HPDE6-E6E7 (cell line): ENCODE data around the gene BATF.

ENCODE experiments used
- DNase-seq: peaks from one replicate; pipeline ENCODE4 v3.0.0; 2011; ENCODE audit warnings: missing footprints; ENCODE audit errors: extremely low spot score

The BATF gene

DNA sequence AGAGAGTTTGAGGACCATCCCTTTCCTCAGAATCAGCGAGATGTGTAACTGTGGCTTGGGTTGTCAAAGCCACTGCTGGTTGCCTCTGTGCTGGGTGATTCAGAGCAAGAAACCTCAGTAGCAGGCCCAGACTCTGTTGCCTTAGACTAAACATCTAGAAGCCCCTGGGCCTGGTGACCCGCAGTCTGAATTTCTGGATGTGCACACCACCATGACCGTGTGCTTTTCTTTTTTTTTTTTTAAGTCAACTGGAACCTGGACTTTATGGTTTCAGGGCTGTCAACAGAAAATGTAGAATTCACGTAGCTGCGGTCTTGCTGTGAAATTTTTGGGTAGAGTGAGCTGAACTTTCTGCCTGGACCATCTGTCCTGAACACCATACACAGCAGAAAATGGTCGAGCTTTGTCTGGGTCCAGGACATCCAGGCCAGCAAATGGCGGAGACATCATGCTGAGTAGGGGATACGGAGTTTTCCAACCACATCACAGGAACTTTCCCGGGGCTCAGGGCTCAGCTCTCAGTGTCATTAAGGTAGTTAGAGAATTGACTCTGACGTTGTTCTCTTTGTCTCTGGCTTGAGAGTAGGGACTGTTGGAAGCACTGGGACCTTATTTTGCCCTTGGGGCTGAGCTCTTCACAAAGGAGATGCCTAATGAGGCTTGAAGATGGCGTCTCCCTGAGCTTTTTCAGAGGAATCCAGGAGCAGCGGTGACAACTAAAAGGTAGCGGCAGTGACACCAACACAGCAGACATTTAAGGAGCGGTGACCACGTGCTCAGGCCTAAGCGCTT is 23.0 kb upstream of the BATF start:
- no peak for DNase-seq

- DNase-seq, result no peak
Observed at GRCh38 chr14:75501080-75501479, 21.2 kb upstream of the BATF start.

DNA sequence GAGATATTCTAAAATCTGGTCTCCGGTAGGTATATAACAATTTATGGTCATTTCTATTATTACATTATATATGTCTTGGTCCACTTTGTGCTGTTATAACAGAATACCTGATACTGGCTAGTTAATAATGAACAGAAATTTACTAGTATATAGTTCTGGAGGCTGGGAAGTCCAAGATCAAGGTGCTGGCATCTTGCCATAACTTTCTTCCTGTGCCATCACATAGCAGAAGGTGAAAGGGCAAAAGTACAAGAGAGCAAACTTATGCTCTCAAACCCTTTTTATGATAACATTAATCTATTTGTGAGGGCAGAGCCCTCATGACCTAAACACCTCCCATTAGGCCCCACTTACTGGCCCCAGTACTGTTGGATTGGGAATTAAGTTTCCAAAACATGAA is 17.9 kb upstream of the BATF start:
- no peak for DNase-seq

DNA sequence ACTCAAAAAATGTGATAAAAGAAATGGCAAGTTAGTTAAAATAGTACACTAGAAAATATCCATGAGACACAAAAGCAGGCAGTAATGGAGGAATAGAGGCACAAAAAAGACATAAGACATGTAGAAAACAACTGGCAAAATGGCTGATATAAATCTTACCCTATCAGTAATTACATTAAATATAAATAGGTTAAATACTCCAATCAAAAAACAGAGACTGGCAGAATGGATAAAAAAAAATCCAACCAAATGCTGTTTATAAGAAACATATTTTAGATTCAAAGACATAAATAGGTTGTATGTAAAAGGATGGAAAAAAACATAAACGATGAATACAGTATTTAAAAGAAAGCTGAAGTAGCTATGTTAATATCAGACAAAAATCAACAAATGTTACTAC is 15.3 kb upstream of the BATF start:
- DNase-seq, result no peak

- DNase-seq, result no peak
Observed at GRCh38 chr14:75510547-75510946, 11.7 kb upstream of the BATF start.

GRCh38 chr14:75511201-75511600 is 11.1 kb upstream of the BATF start:
- DNase-seq, result no peak

DNA sequence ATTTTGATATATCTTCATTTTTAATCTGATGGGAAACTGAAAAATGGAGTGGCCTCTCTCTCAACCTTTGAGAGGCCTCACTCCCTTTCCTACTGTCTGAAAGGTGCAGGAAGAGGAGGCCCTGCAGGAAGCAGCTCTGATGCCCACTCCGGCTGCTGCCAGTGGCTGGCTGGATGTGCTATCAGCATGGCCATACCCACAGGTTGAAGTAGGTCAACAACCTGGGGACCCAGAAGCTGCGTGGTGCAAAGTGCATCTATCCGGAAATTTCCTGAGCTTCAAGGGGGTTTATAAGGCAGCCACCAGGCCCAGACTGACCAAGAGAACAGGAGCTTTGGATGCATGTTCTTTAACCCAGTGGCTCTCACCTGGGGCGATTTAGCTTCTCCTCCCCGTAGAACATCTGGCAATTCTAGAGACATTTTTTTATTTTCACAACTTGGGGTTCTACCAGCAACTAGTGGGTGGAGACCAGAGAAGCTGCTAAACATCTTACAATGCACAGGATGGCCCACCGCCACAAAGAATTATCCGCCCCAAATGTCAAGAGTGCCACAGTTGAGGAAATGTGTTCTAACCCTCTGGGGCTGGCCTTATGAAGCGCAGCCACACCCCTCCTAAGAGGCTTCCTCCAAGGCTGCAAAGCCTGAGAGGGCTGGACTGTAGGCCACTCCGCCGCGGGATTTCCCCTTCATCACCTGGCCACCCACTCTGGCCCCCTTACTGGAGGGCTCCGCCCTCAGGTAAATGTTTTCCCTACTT is 8.2 kb upstream of the BATF start:
- DNase-seq, result no peak

DNA sequence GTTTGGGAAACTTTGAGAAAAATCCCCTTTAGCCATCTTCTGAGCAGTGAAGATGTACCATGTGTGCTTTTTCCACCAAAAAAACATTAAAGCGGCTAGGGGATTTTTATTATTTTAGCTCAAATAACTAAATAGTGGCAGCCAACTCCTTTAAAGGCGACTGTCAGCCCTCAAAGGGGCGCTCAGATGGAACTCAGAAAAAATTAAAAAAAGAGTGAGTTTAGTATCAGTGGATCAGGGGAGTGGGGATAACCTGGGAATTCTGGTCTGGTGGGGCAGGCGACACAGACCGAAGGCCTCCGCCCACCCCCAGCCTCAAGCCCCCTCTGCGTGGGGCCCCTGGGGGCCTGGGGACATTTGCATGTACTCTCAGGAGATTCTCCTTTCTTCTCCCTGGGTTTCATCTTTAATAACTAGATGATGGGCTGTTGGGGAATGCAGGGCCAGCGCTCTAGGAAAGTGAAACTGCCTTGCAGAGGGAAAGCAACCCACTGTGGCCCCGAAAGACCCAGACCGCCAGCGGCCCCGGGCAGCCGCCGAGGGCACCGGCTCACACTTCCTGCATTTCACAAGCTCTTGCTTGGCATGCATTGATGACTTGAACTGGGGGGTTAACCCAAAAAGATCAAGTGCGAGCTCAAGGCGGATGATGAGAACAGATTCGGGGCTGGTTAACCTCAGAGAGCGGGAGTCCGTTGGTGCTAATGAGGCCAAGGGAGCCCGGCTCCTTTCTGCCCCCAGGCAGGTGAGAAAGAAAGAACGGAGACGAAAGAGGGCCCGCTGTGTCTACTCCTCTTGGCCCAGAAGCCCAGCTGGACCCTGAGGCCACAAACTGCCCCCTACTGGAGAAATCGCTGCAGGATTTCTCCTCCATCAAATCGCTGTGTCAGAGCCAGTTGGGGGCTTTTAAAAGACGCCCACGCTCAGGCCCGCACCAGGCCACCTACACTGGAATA is 7.3 kb upstream of the BATF start:
- DNase-seq, result no peak

GRCh38 chr14:75515629-75515996 is 6.7 kb upstream of the BATF start:
- DNase-seq, result no peak

GRCh38 chr14:75518625-75519024 is 3.6 kb upstream of the BATF start:
- DNase-seq, result no peak

DNA sequence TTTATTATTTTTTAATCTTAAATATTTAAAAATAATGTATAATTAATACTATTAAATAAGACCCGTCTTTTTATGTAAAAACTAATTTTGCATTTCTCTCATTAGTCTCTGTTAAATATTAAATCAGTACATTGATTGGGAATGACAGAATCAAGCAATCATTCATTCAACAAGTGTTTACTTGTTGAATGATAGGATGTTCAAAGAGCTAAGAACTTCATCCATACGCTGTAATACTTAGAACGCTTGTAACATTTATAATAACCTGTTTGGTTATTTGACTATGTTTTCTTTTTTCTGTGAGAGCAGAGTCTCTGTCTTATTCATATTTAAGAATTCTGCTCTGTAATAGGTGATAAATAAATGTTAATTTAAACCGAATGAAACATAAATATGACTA is 2.9 kb upstream of the BATF start:
- no peak for DNase-seq

DNA sequence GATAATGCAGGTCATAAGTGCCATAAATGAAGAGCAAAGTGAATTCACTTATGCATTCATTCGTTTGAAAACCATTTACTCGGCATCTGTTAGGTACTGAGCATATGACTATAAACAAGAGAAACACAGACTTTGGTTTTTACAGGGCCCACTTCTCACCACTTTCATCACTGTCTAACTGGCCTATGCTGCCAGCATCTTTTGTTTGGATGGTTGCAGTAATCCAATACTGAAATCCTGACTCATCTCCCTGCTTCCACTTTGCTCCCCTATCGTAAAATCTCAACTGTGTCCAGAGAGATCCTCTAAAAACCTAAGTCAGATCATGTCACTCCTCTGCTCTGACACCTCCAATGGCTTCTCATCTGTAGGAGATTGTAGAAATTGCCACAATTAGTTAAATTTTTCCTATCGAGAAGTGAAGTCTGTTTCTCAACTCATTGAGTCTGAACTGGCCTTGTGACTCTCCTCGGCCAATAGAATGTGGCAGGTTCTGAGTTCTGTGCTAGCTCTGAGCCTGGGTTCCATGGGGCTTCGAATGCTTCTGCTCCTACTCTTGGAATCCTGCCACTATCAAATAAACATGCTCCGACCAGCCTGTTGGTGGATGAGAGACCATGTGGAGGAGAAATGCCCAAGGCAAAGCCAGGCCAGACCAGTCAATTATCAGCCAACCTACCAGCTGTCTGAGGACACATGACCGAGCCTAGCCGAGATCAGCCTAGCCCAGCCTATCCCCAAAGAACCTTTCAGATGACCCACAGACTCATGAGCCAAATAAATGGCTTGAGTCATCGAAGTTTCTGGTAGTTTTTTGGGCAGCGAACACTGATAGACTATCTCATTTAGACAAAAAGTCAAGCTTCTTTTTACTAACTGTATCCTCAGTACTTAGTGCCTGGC is 2.2 kb upstream of the BATF start:
- no peak for DNase-seq

- no peak for DNase-seq
Observed at GRCh38 chr14:75520852-75521251, 1.4 kb upstream of the BATF start.

DNA sequence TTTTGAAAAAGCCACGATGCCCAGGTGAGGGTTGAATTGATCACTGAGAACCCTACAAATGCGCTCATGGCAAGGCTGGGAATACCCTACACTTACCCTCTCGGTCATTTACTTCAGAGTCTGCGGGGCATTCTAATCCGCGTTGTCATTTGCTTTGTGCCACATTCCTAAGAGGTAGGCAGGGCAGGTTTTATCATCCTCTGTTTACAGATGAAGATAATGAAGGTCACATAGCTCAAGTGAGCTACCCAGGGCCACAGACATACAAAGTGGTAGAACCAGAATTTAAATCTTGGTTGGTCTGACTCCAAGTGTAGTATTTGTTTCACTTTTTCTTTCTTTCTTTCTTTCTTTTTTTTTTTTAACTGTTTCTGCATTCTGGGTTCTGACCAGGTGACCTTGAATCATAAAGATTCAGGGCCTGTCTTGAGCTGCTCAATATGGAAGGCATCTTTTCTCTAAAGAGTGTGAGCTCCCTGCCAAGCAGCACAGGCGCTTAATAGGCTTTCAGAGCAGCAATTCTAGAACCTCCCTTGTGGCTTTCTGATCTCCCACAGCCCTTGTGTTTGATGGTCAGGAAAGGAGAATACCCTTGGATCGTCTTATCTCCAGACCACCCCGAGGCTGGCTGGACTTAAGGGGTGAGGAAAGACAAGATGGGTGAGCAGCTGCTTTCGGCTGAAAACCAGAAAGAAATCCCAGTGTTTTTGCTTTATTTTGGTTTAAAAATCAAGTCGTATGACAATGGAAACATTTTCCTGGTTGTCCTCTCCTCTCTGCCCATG is 662 bp upstream of the BATF start:
- DNase-seq, result no peak

DNA sequence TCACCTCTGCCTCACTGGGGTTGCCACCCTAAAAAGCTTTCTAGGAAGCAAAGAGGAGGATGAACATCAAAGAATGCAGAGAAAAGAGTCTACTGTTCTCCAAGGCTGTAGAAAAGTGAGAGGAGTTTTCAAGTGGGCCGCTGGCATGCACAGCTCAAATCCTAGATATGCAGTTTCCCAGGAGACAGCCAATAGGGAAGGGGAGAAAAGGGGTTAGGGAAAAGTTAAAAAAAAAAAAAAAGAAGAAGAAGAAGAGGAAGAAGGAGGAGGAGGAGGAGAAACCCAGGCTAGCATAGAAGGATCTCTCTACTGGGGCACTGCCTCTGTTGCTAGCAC is 682 bp downstream of the BATF start:
- no peak for DNase-seq

GRCh38 chr14:75523771-75524171 is 1.5 kb downstream of the BATF start:
- DNase-seq, result no peak

GRCh38 chr14:75525969-75526368 is 3.7 kb downstream of the BATF start:
- DNase-seq, result no peak

DNA sequence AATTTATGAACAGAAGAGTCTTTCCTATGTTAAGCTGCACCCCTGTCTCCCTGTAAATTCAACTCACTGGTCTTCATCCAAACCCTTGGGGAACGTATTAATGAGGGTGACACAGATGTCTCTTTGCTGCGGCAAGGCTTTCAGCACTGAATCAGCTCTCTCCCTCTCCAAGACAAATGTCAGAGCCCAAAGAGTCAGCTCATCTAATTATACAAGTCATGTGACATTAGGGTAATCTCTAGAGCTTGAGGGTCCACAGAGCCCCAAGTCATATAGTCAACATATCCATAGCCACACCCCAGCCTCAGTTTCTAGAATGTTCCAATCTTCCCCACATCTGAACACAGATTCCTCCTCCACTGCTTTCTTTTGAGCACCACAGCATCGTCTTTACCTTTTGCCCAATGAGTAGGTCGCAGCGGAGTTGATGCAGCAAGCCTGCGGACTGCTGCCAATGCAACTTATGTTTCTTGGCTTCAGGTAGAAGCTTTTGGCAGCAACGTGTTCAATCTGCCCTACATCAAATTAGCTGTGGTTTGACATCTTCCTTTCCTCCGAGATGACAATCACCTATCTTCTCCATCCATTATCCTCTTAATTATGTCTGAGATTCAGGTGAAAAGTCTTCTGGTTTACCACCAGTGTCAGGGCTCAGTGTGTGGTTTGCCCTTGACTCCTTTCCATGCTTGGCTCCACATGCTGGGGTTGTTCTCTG is 5.3 kb downstream of the BATF start:
- no peak for DNase-seq

DNA sequence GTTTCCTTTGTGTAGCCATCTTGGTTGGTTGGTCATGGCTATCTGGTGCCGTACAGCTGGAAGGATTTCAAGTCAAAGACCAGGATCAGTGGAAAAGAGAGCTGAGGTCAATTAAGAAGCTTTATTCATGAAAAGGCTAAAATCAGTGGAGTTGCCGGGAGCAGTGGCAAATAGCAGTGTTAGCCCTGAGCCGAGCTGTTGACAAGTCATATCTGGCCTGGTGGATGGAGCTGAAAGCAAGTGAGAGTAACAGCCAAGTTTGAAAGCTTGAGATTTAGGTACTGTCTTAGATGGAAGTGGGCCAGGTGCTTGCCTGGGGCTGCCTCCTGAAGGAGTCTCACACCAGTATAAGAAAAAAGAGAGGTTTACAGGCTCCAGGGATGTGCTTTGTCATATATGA is 9.0 kb downstream of the BATF start:
- no peak for DNase-seq
